ENCODE data around the gene OR11G2.
"Not testable (repeated sequence)": the region's sequence is repeated elsewhere in the genome, so short reads cannot be mapped to it uniquely, and the experiment has no call there.

OR11G2 gene
- 0 to 0.17 (median 0.09) reads per million in 3 donors for total RNA-seq

DNA sequence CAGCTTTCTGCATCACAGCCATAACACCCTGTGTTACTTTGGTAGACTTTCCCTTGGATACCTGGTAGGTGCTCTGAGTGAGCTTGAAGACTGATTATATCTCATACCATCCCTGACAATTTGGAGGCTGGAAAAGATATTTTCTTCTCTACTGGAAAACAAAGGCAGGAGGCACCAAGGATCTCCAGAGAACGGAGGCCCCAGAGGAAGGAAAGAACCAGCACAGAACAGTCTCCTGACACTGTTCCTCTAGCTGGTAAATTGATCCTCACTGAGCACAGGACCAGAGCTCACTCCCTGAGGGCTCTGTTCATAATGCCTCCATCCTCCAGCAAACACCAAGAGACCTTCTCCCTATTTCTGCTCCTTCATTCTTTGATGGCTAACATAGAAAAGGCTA lies at the start of gene OR11G2:
OR11G2 (plus strand) TSS at position 301 of the 400 bp plus-strand sequence. CDS start 6,542 bp downstream, outside the sequence.
- Histone ChIP-seq H3K27ac (ENCODE audit: insufficient read depth, low read length, poor library complexity, severe bottlenecking) (no peak within 1 kb of the TSS), H3K4me1 (ENCODE audit: control insufficient read depth, insufficient read depth, low read length, poor library complexity, severe bottlenecking) (no peaks in the 10 kb centered on the region), H3K9me3 (ENCODE audit: control insufficient read depth, low read length) (no peaks in the 10 kb centered on the region), H3K27me3 (replicated peaks; ENCODE audit: control insufficient read depth, insufficient read depth, low read length, poor library complexity, severe bottlenecking) (no peaks in the 10 kb centered on the region), H3K4me3 (ENCODE audit: insufficient read depth, low read depth, low read length, poor library complexity, severe bottlenecking) (no peak within 1 kb of the TSS), H3K36me3 (ENCODE audit: control insufficient read depth, insufficient read depth, low read length) (no peaks in the 10 kb centered on the region)
- no peak for DNase-seq

- H3K4me1 ChIP-seq (ENCODE audit: control insufficient read depth, insufficient read depth, low read length, poor library complexity, severe bottlenecking): no peaks in the 10 kb centered on the region
- H3K4me3 ChIP-seq (ENCODE audit: insufficient read depth, low read depth, low read length, poor library complexity, severe bottlenecking): no peak overlapping the region
- H3K9me3 ChIP-seq (ENCODE audit: control insufficient read depth, low read length): no peaks in the 10 kb centered on the region
- H3K27me3 ChIP-seq (replicated peaks; ENCODE audit: control insufficient read depth, insufficient read depth, low read length, poor library complexity, severe bottlenecking): no peaks in the 10 kb centered on the region
- DNase-seq: no peak
- no peak overlapping the region for H3K27ac ChIP-seq (ENCODE audit: insufficient read depth, low read length, poor library complexity, severe bottlenecking)
- H3K36me3 ChIP-seq (ENCODE audit: control insufficient read depth, insufficient read depth, low read length): no peaks in the 10 kb centered on the region
These were observed 46.8 kb upstream of the OR11G2 start for GRCh38 chr14:20143911-20144310.

GRCh38 chr14:20144820-20145219 lies 45.9 kb upstream of the OR11G2 start:
- Histone ChIP-seq H3K4me3 (ENCODE audit: insufficient read depth, low read depth, low read length, poor library complexity, severe bottlenecking) (no peak overlapping the region), H3K4me1 (ENCODE audit: control insufficient read depth, insufficient read depth, low read length, poor library complexity, severe bottlenecking) (no peaks in the 10 kb centered on the region), H3K36me3 (ENCODE audit: control insufficient read depth, insufficient read depth, low read length) (no peaks in the 10 kb centered on the region), H3K27me3 (replicated peaks; ENCODE audit: control insufficient read depth, insufficient read depth, low read length, poor library complexity, severe bottlenecking) (no peaks in the 10 kb centered on the region), H3K9me3 (ENCODE audit: control insufficient read depth, low read length) (no peaks in the 10 kb centered on the region), H3K27ac (ENCODE audit: insufficient read depth, low read length, poor library complexity, severe bottlenecking) (no peak overlapping the region)
- no peak for DNase-seq

GRCh38 chr14:20164462-20164861 lies 26.2 kb upstream of the OR11G2 start:
- peaks cover 4% of the 10 kb centered on the region for H3K9me3 ChIP-seq (ENCODE audit: control insufficient read depth, low read length)
- DNase-seq: no peak
- H3K36me3 ChIP-seq (ENCODE audit: control insufficient read depth, insufficient read depth, low read length): no peaks in the 10 kb centered on the region
- no peak overlapping the region for H3K4me3 ChIP-seq (ENCODE audit: insufficient read depth, low read depth, low read length, poor library complexity, severe bottlenecking)
- no peak overlapping the region for H3K27ac ChIP-seq (ENCODE audit: insufficient read depth, low read length, poor library complexity, severe bottlenecking)
- no peaks in the 10 kb centered on the region for H3K27me3 ChIP-seq (replicated peaks; ENCODE audit: control insufficient read depth, insufficient read depth, low read length, poor library complexity, severe bottlenecking)
- H3K4me1 ChIP-seq (ENCODE audit: control insufficient read depth, insufficient read depth, low read length, poor library complexity, severe bottlenecking): no peaks in the 10 kb centered on the region

DNA sequence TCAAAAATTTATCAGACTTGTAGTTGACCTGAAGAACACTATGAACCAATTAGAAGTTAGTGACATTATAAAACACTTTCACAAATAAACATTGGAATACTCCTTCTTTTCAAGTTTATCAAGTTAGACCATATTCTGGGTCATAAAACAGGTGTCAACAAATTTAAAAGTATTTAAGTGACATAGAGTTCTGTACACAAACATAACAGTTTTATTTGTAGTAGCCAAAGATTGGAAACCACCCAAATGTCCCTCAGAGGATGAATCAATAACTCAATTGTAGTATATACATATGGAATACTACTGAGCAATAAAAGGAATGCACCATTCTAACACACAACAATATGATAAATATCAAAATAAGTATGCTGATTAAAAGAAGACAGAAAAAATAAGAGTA lies 23.6 kb upstream of the OR11G2 start:
- H3K27ac ChIP-seq (ENCODE audit: insufficient read depth, low read length, poor library complexity, severe bottlenecking): no peak overlapping the region

GRCh38 chr14:20169852-20170251 lies 20.8 kb upstream of the OR11G2 start:
- H3K4me1 ChIP-seq (ENCODE audit: control insufficient read depth, insufficient read depth, low read length, poor library complexity, severe bottlenecking); H3K9me3 ChIP-seq (ENCODE audit: control insufficient read depth, low read length); H3K27me3 ChIP-seq (replicated peaks; ENCODE audit: control insufficient read depth, insufficient read depth, low read length, poor library complexity, severe bottlenecking); DNase-seq; H3K4me3 ChIP-seq (ENCODE audit: insufficient read depth, low read depth, low read length, poor library complexity, severe bottlenecking); H3K27ac ChIP-seq (ENCODE audit: insufficient read depth, low read length, poor library complexity, severe bottlenecking); H3K36me3 ChIP-seq (ENCODE audit: control insufficient read depth, insufficient read depth, low read length): not testable (repeated sequence)

More for the DNA sequence above, 23.6 kb upstream of the OR11G2 start:
- H3K9me3 ChIP-seq (ENCODE audit: control insufficient read depth, low read length): peaks cover 4% of the 10 kb centered on the region
- no peak overlapping the region for H3K4me3 ChIP-seq (ENCODE audit: insufficient read depth, low read depth, low read length, poor library complexity, severe bottlenecking)
- DNase-seq: no peak
- no peaks in the 10 kb centered on the region for H3K4me1 ChIP-seq (ENCODE audit: control insufficient read depth, insufficient read depth, low read length, poor library complexity, severe bottlenecking)
- H3K27me3 ChIP-seq (replicated peaks; ENCODE audit: control insufficient read depth, insufficient read depth, low read length, poor library complexity, severe bottlenecking): no peaks in the 10 kb centered on the region
- H3K36me3 ChIP-seq (ENCODE audit: control insufficient read depth, insufficient read depth, low read length): no peaks in the 10 kb centered on the region

- not testable (repeated sequence) for H3K4me1 ChIP-seq (ENCODE audit: control insufficient read depth, insufficient read depth, low read length, poor library complexity, severe bottlenecking); H3K36me3 ChIP-seq (ENCODE audit: control insufficient read depth, insufficient read depth, low read length); DNase-seq
These were observed 16.5 kb upstream of the OR11G2 start for GRCh38 chr14:20174205-20174604.

GRCh38 chr14:20176330-20176729 lies 14.4 kb upstream of the OR11G2 start:
- Histone ChIP-seq H3K4me1 (ENCODE audit: control insufficient read depth, insufficient read depth, low read length, poor library complexity, severe bottlenecking) (no peaks in the 10 kb centered on the region), H3K27me3 (replicated peaks; ENCODE audit: control insufficient read depth, insufficient read depth, low read length, poor library complexity, severe bottlenecking) (no peaks in the 10 kb centered on the region), H3K9me3 (ENCODE audit: control insufficient read depth, low read length) (no peaks in the 10 kb centered on the region), H3K4me3 (ENCODE audit: insufficient read depth, low read depth, low read length, poor library complexity, severe bottlenecking) (no peak overlapping the region), H3K27ac (ENCODE audit: insufficient read depth, low read length, poor library complexity, severe bottlenecking) (no peak overlapping the region), H3K36me3 (ENCODE audit: control insufficient read depth, insufficient read depth, low read length) (no peaks in the 10 kb centered on the region)
- no peak for DNase-seq

More at GRCh38 chr14:20174205-20174604, 16.5 kb upstream of the OR11G2 start:
- H3K4me3 ChIP-seq (ENCODE audit: insufficient read depth, low read depth, low read length, poor library complexity, severe bottlenecking); H3K27me3 ChIP-seq (replicated peaks; ENCODE audit: control insufficient read depth, insufficient read depth, low read length, poor library complexity, severe bottlenecking); H3K9me3 ChIP-seq (ENCODE audit: control insufficient read depth, low read length); H3K27ac ChIP-seq (ENCODE audit: insufficient read depth, low read length, poor library complexity, severe bottlenecking): not testable (repeated sequence)

GRCh38 chr14:20177433-20177974 lies 13.2 kb upstream of the OR11G2 start:
- Histone ChIP-seq H3K4me1 (ENCODE audit: control insufficient read depth, insufficient read depth, low read length, poor library complexity, severe bottlenecking) (no peaks in the 10 kb centered on the region), H3K27me3 (replicated peaks; ENCODE audit: control insufficient read depth, insufficient read depth, low read length, poor library complexity, severe bottlenecking) (no peaks in the 10 kb centered on the region), H3K9me3 (ENCODE audit: control insufficient read depth, low read length) (no peaks in the 10 kb centered on the region), H3K27ac (ENCODE audit: insufficient read depth, low read length, poor library complexity, severe bottlenecking) (no peak overlapping the region), H3K4me3 (ENCODE audit: insufficient read depth, low read depth, low read length, poor library complexity, severe bottlenecking) (no peak overlapping the region), H3K36me3 (ENCODE audit: control insufficient read depth, insufficient read depth, low read length) (no peaks in the 10 kb centered on the region)
- DNase-seq: no peak

GRCh38 chr14:20179218-20179617 lies 11.5 kb upstream of the OR11G2 start:
- H3K9me3 ChIP-seq (ENCODE audit: control insufficient read depth, low read length): no peaks in the 10 kb centered on the region
- no peaks in the 10 kb centered on the region for H3K36me3 ChIP-seq (ENCODE audit: control insufficient read depth, insufficient read depth, low read length)
- no peak overlapping the region for H3K4me3 ChIP-seq (ENCODE audit: insufficient read depth, low read depth, low read length, poor library complexity, severe bottlenecking)
- no peak overlapping the region for H3K27ac ChIP-seq (ENCODE audit: insufficient read depth, low read length, poor library complexity, severe bottlenecking)
- H3K27me3 ChIP-seq (replicated peaks; ENCODE audit: control insufficient read depth, insufficient read depth, low read length, poor library complexity, severe bottlenecking): no peaks in the 10 kb centered on the region
- no peak for DNase-seq
- H3K4me1 ChIP-seq (ENCODE audit: control insufficient read depth, insufficient read depth, low read length, poor library complexity, severe bottlenecking): no peaks in the 10 kb centered on the region
